HUES48 (cell line): Measurements from ENCODE around the gene CLEC18A.
"Not testable (repeated sequence)": the region's sequence is repeated elsewhere in the genome, so short reads cannot be mapped to it uniquely, and the experiment has no call there.

Experiments
- H3K27ac ChIP-seq: one replicate; pipeline ENCODE4 v1.7.0; 2013; ENCODE audit warnings: low read depth, low read length, inconsistent platforms
- H3K27me3 ChIP-seq: 2 replicates; pipeline ENCODE4 v1.6.1; 2013; ENCODE audit warnings: mild to moderate bottlenecking, low read length; ENCODE audit not compliant: control insufficient read depth, insufficient read depth
- H3K36me3 ChIP-seq: 2 replicates; pipeline ENCODE4 v1.6.1; 2013; ENCODE audit warnings: low read length; ENCODE audit not compliant: control insufficient read depth, insufficient read depth
- H3K4me1 ChIP-seq: 2 replicates; pipeline ENCODE4 v1.6.1; 2013; ENCODE audit warnings: mild to moderate bottlenecking, low read length; ENCODE audit not compliant: control insufficient read depth, insufficient read depth
- H3K4me3 ChIP-seq: 2 replicates; pipeline ENCODE4 v1.5.1; 2013; ENCODE audit warnings: mild to moderate bottlenecking, low read depth, low read length
- H3K9ac ChIP-seq: 2 replicates; pipeline ENCODE4 v1.6.1; 2013; ENCODE audit warnings: mild to moderate bottlenecking, low read depth, low read length, moderate library complexity
- H3K9me3 ChIP-seq: 2 replicates; pipeline ENCODE4 v1.6.1; 2013; ENCODE audit warnings: low read length; ENCODE audit not compliant: control insufficient read depth, insufficient read depth

Gene CLEC18A

DNA sequence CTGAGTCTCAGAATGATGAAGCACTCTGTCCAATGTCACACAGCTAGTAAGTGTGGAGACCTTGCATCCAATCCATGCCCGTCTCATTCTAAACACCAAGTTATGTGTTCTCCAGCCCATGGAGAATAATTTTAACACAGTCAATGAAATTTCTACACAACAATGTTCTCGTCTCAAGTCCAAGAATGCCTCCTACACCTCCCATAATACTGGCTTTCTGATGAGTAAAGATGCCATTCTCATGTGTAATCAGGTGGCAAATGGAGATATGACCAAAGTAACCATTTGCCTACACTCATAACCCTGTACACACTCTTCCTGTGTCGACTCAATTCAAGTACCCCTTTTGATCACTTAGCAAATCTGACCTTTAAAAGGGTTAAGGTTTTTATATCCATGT lies 46.8 kb downstream of the CLEC18A start:
- not testable (repeated sequence) for H3K9me3 ChIP-seq, H3K9ac ChIP-seq, H3K27me3 ChIP-seq, H3K4me1 ChIP-seq, H3K27ac ChIP-seq, H3K4me3 ChIP-seq, H3K36me3 ChIP-seq

DNA sequence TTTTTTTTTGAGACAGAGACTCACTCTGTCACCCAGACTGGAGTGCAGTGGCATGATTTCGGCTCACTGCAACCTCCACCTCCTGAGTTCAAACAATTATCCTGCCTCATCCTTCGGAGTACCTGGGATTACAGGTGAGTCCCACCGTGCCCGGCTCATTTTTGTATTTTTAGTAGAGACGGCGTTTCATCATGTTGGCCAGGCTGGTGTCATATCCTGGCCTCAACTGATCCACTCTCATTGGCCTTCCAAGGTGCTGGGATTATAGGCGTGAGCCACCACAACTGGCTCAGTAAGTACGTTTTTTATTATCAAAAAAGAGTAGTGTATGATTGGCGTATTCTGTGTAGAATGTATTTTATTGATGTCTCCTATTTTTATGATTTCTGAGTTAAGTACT lies 48.7 kb downstream of the CLEC18A start:
- H3K9me3 ChIP-seq, H3K4me1 ChIP-seq, H3K27me3 ChIP-seq, H3K27ac ChIP-seq, H3K9ac ChIP-seq, H3K36me3 ChIP-seq, H3K4me3 ChIP-seq: not testable (repeated sequence)

GRCh38 chr16:70003511-70003910 lies 52.4 kb downstream of the CLEC18A start:
- H3K36me3 ChIP-seq, H3K9ac ChIP-seq, H3K27ac ChIP-seq, H3K4me3 ChIP-seq, H3K9me3 ChIP-seq, H3K27me3 ChIP-seq, H3K4me1 ChIP-seq: not testable (repeated sequence)

- H3K4me3 ChIP-seq, H3K4me1 ChIP-seq, H3K27me3 ChIP-seq, H3K9me3 ChIP-seq, H3K36me3 ChIP-seq, H3K9ac ChIP-seq, H3K27ac ChIP-seq: not testable (repeated sequence)
These were observed 57.5 kb downstream of the CLEC18A start for GRCh38 chr16:70008604-70009003.

DNA sequence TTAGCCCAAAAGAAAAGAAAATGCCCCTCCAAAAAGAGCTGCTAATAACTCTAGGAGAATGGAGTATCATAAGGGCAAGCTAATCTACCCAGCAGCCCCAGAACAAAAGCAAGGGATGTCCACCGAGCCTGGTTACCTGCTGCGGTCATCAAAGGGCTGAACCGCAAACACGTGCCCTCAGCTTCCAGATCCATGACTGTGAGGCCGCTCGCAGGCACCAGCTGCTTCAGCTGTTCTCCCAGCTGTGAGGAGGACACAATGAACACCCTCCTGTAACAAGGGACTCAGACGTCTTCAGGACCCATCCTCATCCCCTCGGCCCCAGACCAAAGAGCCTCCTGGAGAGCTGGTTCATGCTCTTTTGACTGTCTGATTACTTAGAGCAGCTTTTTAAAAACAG lies 59.5 kb downstream of the CLEC18A start:
- not testable (repeated sequence) for H3K4me1 ChIP-seq, H3K4me3 ChIP-seq, H3K27me3 ChIP-seq, H3K9me3 ChIP-seq, H3K9ac ChIP-seq, H3K27ac ChIP-seq, H3K36me3 ChIP-seq

DNA sequence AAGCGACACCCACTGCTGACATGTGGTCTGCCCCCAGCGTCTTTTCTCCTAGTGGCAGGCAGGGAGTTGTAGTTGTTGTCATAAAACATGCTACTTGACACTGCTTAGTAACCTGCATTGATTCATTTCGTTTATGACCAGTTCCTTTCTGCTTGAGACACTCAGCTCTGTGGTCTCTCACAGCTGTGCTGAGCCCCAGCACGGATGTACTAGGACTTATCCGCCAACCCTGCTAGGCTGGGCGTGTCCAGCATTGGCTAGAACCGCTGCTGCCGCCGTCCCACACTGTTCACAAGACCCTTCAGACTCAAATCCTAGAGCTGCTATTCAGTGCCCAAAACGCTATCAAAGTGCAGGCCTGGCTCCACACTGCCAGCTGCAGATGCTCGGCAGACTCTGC lies 60.0 kb downstream of the CLEC18A start:
- H3K27ac ChIP-seq, H3K36me3 ChIP-seq, H3K27me3 ChIP-seq, H3K9me3 ChIP-seq, H3K9ac ChIP-seq, H3K4me1 ChIP-seq, H3K4me3 ChIP-seq: not testable (repeated sequence)

DNA sequence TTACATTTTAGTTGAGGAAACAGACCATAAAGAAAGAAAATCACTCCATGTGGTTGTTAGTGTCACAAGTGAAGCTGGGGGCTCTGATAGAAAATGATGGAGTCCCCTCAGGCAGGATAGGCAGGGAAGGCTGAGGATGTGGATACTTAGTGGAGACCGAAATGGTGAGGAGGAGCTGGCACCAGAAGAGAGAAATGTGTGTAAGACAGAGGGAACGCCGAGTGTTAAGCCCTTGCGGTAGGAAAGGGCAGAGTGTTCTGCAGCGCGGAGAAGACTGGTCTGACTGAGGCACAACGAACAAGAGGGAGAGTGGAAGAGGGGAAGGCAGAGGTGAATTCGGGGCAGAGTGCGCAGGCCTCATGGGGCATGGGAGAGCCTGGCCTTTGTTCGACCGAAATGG lies 61.2 kb downstream of the CLEC18A start:
- not testable (repeated sequence) for H3K27ac ChIP-seq, H3K4me1 ChIP-seq, H3K9ac ChIP-seq, H3K27me3 ChIP-seq, H3K36me3 ChIP-seq, H3K9me3 ChIP-seq, H3K4me3 ChIP-seq

GRCh38 chr16:70012951-70013350 lies 61.8 kb downstream of the CLEC18A start:
- H3K36me3 ChIP-seq, H3K27me3 ChIP-seq, H3K4me1 ChIP-seq, H3K9ac ChIP-seq, H3K27ac ChIP-seq, H3K4me3 ChIP-seq, H3K9me3 ChIP-seq: not testable (repeated sequence)
